Measurements from ENCODE around the gene E2F8.
"Not testable (repeated sequence)": the region's sequence is repeated elsewhere in the genome, so short reads cannot be mapped to it uniquely, and the experiment has no call there.

Gene E2F8, protein sequence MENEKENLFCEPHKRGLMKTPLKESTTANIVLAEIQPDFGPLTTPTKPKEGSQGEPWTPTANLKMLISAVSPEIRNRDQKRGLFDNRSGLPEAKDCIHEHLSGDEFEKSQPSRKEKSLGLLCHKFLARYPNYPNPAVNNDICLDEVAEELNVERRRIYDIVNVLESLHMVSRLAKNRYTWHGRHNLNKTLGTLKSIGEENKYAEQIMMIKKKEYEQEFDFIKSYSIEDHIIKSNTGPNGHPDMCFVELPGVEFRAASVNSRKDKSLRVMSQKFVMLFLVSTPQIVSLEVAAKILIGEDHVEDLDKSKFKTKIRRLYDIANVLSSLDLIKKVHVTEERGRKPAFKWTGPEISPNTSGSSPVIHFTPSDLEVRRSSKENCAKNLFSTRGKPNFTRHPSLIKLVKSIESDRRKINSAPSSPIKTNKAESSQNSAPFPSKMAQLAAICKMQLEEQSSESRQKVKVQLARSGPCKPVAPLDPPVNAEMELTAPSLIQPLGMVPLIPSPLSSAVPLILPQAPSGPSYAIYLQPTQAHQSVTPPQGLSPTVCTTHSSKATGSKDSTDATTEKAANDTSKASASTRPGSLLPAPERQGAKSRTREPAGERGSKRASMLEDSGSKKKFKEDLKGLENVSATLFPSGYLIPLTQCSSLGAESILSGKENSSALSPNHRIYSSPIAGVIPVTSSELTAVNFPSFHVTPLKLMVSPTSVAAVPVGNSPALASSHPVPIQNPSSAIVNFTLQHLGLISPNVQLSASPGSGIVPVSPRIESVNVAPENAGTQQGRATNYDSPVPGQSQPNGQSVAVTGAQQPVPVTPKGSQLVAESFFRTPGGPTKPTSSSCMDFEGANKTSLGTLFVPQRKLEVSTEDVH

DNA sequence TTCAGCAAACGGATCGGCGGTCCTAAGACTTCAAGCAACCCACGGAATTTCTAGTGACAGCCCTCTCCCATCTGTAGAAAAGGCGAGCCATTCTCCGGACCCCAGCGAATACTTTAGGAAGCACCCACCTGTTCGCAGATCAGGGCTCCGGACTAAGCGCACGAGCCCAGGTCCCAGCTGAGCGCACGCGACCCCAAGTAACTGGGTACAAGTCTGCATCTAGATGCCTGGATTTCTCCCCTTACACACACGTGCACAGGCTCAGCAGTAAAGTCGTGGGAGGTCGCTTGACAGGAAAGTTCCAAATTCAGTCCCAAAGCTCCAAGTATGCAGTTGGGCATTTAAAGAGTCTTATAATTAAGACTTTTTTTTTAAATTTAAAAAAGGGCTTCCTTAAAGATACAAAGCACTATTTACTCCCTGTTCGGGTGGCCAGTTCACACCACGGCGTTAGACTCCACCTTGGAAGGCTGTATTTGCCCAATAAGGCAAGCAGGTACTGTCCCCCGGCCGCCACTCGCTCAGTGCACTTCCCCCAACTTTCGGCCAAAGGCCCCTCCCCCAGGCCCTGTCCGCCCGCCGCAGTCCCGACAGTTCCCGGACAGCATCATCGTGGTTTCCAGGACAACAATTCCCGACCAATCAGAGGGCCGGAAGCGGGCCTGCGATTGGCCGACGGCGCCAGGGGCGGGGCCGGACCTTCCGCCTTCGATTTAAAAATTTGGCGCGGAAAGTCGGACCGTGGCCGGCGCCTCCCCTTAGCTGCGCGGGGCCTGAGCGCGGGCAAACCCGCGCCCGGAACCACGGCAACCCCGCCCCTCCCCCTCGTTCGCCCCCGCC is at the start of gene E2F8:
Gene E2F8 (minus strand): TSS at position 526 of the 840 bp plus-strand sequence. CDS start 824 bp downstream, outside the sequence.
- peaks cover 12% of the 10 kb centered on the region for H3K27me3 Mint-ChIP-seq
- H3K9me3 Mint-ChIP-seq: no peaks in the 10 kb centered on the region
- CTCF ChIA-PET: no interaction called here
- peak; percentile 95 for DNase-seq
- peak within 1 kb of the TSS; percentile 84 for H3K27ac Mint-ChIP-seq
- H3K4me1 Mint-ChIP-seq: peaks cover 48% of the 10 kb centered on the region
- H3K36me3 Mint-ChIP-seq: peaks cover 39% of the 10 kb centered on the region
- H3K4me3 Mint-ChIP-seq: peak within 1 kb of the TSS; percentile 94

DNA sequence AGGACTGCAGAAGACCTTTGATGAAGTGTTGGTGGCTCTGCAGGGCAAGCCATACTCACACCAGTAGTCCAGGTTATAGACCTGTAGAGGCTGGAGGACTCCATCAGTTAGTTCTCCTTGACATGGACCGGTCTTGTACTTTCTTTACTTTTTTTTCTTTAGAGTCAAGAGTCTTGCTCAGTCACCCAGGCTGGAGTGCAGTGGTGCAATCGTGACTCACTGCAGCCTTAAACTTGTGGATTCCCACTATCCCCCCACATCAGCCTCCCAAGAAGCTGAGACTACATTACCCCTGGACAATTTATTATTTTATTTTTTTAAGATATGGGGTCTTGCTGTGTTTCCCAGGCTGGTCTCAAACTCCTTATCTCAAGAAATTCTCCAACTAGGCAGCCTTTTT is 49.6 kb upstream of the E2F8 start:
- CTCF ChIA-PET: no interaction called here
- Mint-ChIP-seq H3K36me3 (no peaks in the 10 kb centered on the region), H3K9me3 (no peaks in the 10 kb centered on the region), H3K4me1 (no peaks in the 10 kb centered on the region), H3K27ac (no peak overlapping the region), H3K27me3 (peaks cover 9% of the 10 kb centered on the region), H3K4me3 (no peak overlapping the region)
- DNase-seq: no peak

DNA sequence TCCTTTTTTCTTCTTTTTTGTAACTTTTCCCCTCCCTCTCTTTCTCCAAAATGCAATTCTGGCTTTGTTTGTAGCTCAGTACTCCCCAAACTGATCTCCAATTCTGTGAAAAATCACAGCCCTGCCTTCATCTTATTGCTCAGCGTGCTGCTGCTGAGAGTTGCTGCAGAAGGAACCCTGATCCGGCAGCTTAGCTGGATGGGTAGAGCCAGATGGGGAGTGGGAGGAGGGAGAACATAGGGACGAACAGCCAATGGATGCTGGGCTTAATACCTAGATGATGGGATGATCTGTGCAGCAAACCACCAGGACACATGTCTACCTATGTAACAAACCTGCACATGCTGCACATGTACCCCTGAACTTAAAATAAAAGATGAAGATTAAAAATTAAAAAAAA is 47.5 kb upstream of the E2F8 start:
- H3K4me3 Mint-ChIP-seq: no peak overlapping the region
- peaks cover 9% of the 10 kb centered on the region for H3K4me1 Mint-ChIP-seq
- CTCF ChIA-PET: no interaction called here
- no peak overlapping the region for H3K27ac Mint-ChIP-seq
- H3K36me3 Mint-ChIP-seq: no peaks in the 10 kb centered on the region
- H3K27me3 Mint-ChIP-seq: peaks cover 21% of the 10 kb centered on the region
- H3K9me3 Mint-ChIP-seq: no peaks in the 10 kb centered on the region
- no peak for DNase-seq

DNA sequence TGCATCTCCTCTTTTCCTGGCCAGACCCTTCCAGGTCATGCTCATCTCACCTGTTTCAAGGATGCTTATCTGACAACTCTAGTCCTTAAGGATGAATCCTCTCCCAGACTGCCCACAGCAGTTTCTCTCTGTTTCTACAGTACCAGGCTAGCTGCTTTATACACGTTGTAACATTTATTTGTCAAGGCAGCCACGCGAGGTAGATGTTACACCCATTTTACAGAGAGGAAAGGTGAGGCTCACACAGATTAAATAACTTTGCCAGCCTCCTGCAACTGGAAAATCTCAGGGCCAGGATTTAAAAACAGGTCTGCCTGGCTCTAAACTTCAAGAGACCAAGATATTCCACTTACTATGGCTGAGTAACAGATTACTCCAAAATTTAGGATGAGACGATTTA is 45.7 kb upstream of the E2F8 start:
- no peaks in the 10 kb centered on the region for H3K36me3 Mint-ChIP-seq
- CTCF ChIA-PET: no interaction called here
- no peaks in the 10 kb centered on the region for H3K9me3 Mint-ChIP-seq
- no peak overlapping the region for H3K27ac Mint-ChIP-seq
- no peak for DNase-seq
- H3K4me3 Mint-ChIP-seq: no peak overlapping the region
- peaks cover 21% of the 10 kb centered on the region for H3K27me3 Mint-ChIP-seq
- H3K4me1 Mint-ChIP-seq: peaks cover 9% of the 10 kb centered on the region

DNA sequence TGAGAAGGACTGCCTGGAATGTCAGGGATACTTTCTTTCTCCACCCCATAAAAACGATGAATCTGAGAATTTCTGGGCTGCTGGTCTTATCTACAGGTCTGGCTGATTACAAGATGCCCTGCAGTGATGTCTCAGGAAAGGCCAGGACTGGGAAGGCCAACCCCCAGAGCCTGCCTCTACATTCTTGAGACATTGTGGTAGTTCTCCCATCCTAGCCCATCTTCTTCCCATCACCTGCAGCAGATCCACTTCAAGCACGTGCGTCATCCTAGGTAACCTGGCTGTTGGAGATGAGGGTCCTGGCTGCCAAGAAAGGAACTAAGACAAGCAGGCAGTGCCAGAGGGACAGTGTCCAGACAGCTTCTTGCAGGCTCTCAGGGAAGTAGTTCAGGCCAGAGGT is 44.1 kb upstream of the E2F8 start:
- Mint-ChIP-seq H3K4me1 (peaks cover 9% of the 10 kb centered on the region), H3K27ac (no peak overlapping the region), H3K27me3 (peaks cover 16% of the 10 kb centered on the region), H3K4me3 (no peak overlapping the region), H3K36me3 (no peaks in the 10 kb centered on the region), H3K9me3 (no peaks in the 10 kb centered on the region)
- CTCF ChIA-PET: no interaction called here
- no peak for DNase-seq

DNA sequence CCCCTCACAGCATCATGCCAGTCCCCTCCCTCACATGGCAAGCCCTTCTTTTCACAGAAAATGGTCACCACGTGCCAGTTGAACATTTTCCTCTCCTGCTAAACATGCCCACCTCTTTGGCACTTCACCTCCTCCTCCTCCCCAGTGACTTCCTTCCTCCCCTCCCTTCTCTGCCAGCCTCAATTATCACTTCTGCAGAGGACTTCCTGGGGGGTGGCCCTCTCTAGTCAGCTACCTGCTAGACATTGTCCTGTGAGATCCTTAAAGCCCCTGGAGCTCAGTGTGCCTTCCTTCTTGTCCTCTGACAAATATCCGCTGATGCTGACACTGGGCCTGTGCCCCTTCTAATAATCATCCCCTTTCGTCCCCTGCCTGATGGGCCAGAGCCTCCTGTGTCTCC is 43.2 kb upstream of the E2F8 start:
- Mint-ChIP-seq H3K4me3 (no peak overlapping the region), H3K9me3 (no peaks in the 10 kb centered on the region), H3K27me3 (peaks cover 16% of the 10 kb centered on the region), H3K27ac (no peak overlapping the region), H3K4me1 (peaks cover 9% of the 10 kb centered on the region), H3K36me3 (no peaks in the 10 kb centered on the region)
- CTCF ChIA-PET: no interaction called here
- no peak for DNase-seq

DNA sequence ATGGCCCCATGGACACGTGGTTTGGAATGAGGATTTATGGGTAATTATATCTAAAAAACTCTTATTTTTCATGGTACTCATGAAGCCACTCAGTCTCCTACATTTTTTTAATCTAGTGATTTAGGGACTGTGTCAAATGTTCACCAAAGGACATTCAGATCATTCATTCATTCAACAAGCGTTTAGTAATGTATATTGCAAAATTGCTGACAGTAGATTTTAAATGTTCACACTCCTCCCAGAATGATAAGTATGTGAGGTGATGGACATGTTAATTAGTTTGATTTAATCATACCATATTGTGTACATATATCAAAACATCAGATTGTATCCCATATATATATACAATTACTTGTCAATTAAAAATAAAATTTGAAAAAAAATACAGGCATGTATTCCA is 40.8 kb upstream of the E2F8 start:
- peaks cover 16% of the 10 kb centered on the region for H3K27me3 Mint-ChIP-seq
- CTCF ChIA-PET: no interaction called here
- H3K4me3 Mint-ChIP-seq: no peak overlapping the region
- DNase-seq: no peak
- no peaks in the 10 kb centered on the region for H3K9me3 Mint-ChIP-seq
- peaks cover 9% of the 10 kb centered on the region for H3K4me1 Mint-ChIP-seq
- H3K36me3 Mint-ChIP-seq: no peaks in the 10 kb centered on the region
- no peak overlapping the region for H3K27ac Mint-ChIP-seq

DNA sequence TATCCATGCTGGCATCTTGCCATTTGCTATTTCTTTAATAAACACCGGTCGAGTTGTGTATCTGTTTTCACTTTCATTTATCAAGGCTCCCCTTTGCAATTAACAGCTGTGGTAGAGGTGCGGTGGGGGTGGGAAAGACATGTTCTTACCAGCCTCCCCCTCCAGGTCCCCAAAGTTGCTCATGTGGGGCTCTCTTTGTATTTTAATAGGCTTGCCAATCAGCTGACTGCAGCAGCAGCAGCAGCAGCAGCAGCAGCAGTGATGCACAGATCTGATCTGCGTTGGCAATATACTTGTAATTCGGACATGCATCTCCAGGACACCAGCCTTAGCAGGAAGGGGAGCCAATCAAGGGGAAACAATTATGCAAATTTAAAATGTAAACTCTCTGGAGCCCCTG is 40.3 kb upstream of the E2F8 start:
- CTCF ChIA-PET: no interaction called here

DNA sequence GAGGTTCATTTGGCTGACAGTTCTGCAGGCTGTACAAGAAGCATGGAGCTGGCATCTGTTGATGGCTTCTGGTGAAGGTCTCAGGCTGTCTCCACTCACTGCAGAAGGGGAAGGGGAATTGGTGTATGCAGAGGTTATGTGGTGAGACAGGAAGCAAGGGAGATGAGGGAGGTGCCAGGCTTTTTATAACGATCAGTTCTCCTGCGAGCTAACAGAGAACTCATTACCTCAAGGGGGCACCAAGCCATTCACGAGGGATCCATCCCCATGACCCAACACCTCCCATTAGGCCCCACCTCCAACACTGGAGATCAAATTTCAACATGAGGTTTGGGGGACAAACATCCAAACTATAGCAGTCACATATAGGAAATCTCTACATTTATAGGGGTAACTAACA is 38.7 kb upstream of the E2F8 start:
- H3K36me3 Mint-ChIP-seq: no peaks in the 10 kb centered on the region
- peaks cover 9% of the 10 kb centered on the region for H3K4me1 Mint-ChIP-seq
- CTCF ChIA-PET: no interaction called here
- H3K9me3 Mint-ChIP-seq: no peaks in the 10 kb centered on the region
- H3K27me3 Mint-ChIP-seq: peaks cover 12% of the 10 kb centered on the region
- H3K27ac Mint-ChIP-seq: no peak overlapping the region
- no peak overlapping the region for H3K4me3 Mint-ChIP-seq
- DNase-seq: no peak

More for the DNA sequence above, 40.3 kb upstream of the E2F8 start:
- peaks cover 16% of the 10 kb centered on the region for H3K27me3 Mint-ChIP-seq
- H3K27ac Mint-ChIP-seq: no peak overlapping the region
- H3K9me3 Mint-ChIP-seq: no peaks in the 10 kb centered on the region
- no peak overlapping the region for H3K4me3 Mint-ChIP-seq
- no peak for DNase-seq
- no peaks in the 10 kb centered on the region for H3K36me3 Mint-ChIP-seq
- peaks cover 9% of the 10 kb centered on the region for H3K4me1 Mint-ChIP-seq

DNA sequence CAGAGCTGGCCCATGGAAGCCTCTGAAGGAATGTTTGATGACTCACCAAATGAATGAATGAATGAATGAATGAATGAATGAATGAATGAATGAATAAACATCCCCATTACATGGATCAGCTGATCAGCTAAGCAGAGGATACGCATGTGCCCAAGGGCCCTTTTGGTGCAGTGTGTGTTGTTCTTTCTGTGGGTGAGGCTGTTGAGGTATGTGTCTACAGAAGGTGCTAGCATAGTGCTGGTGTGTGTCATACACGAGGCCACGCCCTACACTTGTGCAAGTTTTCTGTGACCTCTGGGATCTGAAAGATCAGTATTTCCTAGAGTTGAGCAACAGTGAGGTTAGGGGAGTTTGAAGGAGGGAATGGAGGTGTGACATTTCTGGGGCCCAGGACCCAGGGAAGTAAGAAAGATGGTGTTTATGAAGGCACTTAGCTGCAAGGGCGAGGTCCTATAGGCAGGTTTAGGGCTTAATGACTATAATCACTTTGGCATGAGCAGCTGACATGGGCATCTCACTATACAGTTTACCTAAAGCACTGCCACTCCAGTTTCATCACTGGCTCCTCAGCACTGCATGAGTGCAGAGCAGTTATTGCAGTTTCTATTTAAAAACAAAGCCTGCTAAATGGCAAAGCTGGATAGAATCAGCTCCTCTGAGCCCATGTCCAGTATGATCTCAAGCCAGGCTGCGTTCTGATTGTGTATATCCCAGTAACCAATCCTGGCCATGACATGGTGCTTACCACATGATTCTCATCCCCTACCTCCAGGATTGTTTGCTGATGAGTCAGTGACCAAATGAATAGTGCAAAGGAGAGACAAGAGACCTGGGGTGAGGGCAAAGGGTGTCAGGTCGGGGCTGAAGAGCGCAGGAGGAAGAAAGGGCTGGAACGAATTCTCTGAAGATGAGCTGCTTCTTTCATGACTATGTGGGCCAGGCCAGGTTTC is 36.4 kb upstream of the E2F8 start:
- peaks cover 3% of the 10 kb centered on the region for H3K27me3 Mint-ChIP-seq
- CTCF ChIA-PET: no interaction called here
- DNase-seq: no peak
- no peak overlapping the region for H3K4me3 Mint-ChIP-seq
- H3K27ac Mint-ChIP-seq: no peak overlapping the region
- H3K36me3 Mint-ChIP-seq: no peaks in the 10 kb centered on the region
- no peaks in the 10 kb centered on the region for H3K9me3 Mint-ChIP-seq
- H3K4me1 Mint-ChIP-seq: no peaks in the 10 kb centered on the region

DNA sequence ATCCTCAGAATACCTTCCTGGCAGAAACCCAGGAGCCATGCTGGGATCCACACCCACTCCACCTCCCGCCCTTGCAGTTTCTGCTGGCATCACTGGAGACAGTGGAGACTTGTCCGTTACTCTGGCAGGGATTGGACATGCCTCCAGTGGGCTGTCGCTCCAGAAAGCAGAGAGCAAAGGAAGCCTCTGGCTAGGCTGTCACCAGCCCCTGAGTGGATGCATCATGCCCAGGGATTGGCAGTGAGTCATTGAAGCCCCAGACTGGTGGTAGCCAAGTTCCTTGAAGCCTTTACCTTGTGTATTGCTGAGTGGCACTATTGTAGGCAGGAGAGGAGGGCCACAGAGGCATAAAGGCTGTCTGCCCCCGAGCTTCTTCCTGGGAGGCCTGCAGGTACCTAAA is 34.8 kb upstream of the E2F8 start:
- no peak for DNase-seq
- H3K4me1 Mint-ChIP-seq: no peaks in the 10 kb centered on the region
- H3K4me3 Mint-ChIP-seq: no peak overlapping the region
- H3K27ac Mint-ChIP-seq: no peak overlapping the region
- no peaks in the 10 kb centered on the region for H3K36me3 Mint-ChIP-seq
- H3K27me3 Mint-ChIP-seq: peaks cover 3% of the 10 kb centered on the region
- no peaks in the 10 kb centered on the region for H3K9me3 Mint-ChIP-seq
- CTCF ChIA-PET: no interaction called here

DNA sequence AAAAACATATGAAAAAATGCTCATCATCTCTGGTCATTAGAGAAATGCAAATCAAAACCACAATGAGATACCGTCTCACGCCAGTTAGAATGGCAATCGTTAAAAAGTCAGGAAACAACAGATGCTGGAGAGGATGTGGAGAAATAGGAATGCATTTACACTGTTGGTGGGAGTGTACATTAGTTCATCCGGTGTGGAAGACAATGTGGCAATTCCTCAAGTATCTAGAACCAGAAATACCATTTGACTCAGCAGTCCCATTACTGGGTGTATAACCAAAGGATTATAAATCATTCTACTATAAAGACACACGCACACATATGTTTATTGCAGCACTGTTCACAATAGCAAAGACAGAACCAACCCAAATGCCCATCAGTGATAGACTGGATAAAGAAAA is 32.5 kb upstream of the E2F8 start:
- H3K9me3 Mint-ChIP-seq, H3K4me3 Mint-ChIP-seq, H3K4me1 Mint-ChIP-seq, H3K27ac Mint-ChIP-seq, H3K36me3 Mint-ChIP-seq, DNase-seq, CTCF ChIA-PET: not testable (repeated sequence)
- peaks cover 13% of the 10 kb centered on the region for H3K27me3 Mint-ChIP-seq

DNA sequence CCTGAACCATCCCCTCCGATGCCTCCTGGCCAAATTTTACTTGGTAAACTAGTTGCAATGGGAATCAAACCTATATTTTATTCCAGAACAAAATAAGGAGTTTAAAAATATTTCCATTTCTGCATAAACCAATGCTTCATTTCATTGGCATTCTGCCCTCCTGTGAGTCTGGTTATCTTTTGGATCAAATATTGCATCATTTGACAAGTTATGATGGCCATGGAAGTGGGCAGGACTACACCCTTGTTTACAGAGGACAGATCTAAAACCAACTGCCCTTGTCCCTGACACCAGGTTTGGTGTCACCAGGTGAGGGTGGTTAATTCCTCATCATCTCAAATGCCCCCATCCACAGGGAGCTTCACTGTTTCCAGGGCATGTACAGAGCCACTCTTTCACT is 28.2 kb upstream of the E2F8 start:
- DNase-seq: no peak
- Mint-ChIP-seq H3K27ac (no peak overlapping the region), H3K4me3 (no peak overlapping the region), H3K36me3 (no peaks in the 10 kb centered on the region), H3K9me3 (no peaks in the 10 kb centered on the region), H3K4me1 (no peaks in the 10 kb centered on the region), H3K27me3 (peaks cover 20% of the 10 kb centered on the region)
- CTCF ChIA-PET: no interaction called here

Measured in activated naive CD4-positive, alpha-beta T cell treated with anti-CD3 and anti-CD28 coated beads, Interleukin-2, amount 10 ng/mL, durations not matched to agents 7 days and 5 days (primary cell).